OCI-LY3 (cell line): ENCODE data around the gene ABCB10.
"Not testable (repeated sequence)": the region's sequence is repeated elsewhere in the genome, so short reads cannot be mapped to it uniquely, and the experiment has no call there.

ENCODE experiments used
- H2AFZ ChIP-seq: fragments of 200-600, 300-600 bp; shearing (Covaris generic); 2 replicates; pipeline ENCODE4 v1.6.0; 2014; ENCODE audit warnings: antibody characterized with exemption, low read depth, low read length
- H3K27ac ChIP-seq: fragments of 200-600, 300-600 bp; sonication (generic); 2 replicates; pipeline ENCODE4 v1.5.1; 2014; ENCODE audit warnings: mild to moderate bottlenecking, low read length, moderate library complexity, mixed read lengths
- H3K27me3 ChIP-seq: fragments of 200-600, 300-600 bp; sonication (generic); 2 replicates; pipeline ENCODE4 v1.6.1; 2014; ENCODE audit warnings: low read depth, low read length, mixed read lengths
- H3K36me3 ChIP-seq: fragments of 200-600, 300-600 bp; sonication (generic); replicated peaks from 2 replicates; pipeline ENCODE3; 2014; ENCODE audit warnings: low read depth, low read length, mixed read lengths
- H3K4me1 ChIP-seq: fragments of 300-600, 200-600 bp; sonication (generic); 2 replicates; pipeline ENCODE4 v1.6.1; 2014; ENCODE audit warnings: low read length, mixed read lengths
- H3K4me2 ChIP-seq: fragments of 200-600, 300-600 bp; sonication (generic); 2 replicates; pipeline ENCODE4 v1.6.1; 2014; ENCODE audit warnings: low read length, mixed read lengths
- H3K4me3 ChIP-seq: fragments of 300-600, 200-600 bp; sonication (generic); 2 replicates; pipeline ENCODE4 v1.5.1; 2014; ENCODE audit warnings: antibody characterized with exemption, mild to moderate bottlenecking, low read length, moderate library complexity
- H3K79me2 ChIP-seq: fragments of 300-600, 200-600 bp; shearing (Covaris generic); 2 replicates; pipeline ENCODE4 v1.6.1; 2014; ENCODE audit warnings: mild to moderate bottlenecking, low read length, mixed read lengths
- H3K9ac ChIP-seq: fragments of 300-600, 200-600 bp; shearing (Covaris generic); 2 replicates; pipeline ENCODE4 v1.6.0; 2014; ENCODE audit warnings: mild to moderate bottlenecking, low read length, moderate library complexity
- H3K9me3 ChIP-seq: fragments of 200-600, 300-600 bp; shearing (Covaris generic); 2 replicates; pipeline ENCODE4 v1.6.1; 2014; ENCODE audit warnings: low read length, mixed read lengths; ENCODE audit not compliant: insufficient read depth
- H4K20me1 ChIP-seq: fragments of 200-600, 300-600 bp; sonication (generic); 2 replicates; pipeline ENCODE4 v1.6.1; 2016; ENCODE audit warnings: low read length, mixed read lengths; ENCODE audit not compliant: insufficient read depth
- CTCF ChIP-seq: fragments of 200-600, 300-600 bp; sonication (generic); IDR thresholded peaks from 2 replicates; pipeline ENCODE4 v1.5.1; 2014; ENCODE audit warnings: antibody characterized with exemption, low read length, low read depth
- EZH2phosphoT487 ChIP-seq: fragments of 200-600 bp; shearing (Covaris generic); IDR thresholded peaks from 2 replicates; pipeline ENCODE4 v1.6.1; 2018; ENCODE audit warnings: antibody characterized with exemption, mixed run types, low read depth

ABCB10 gene

GRCh38 chr1:229599218-229599954 is 40.9 kb upstream of the ABCB10 start:
- Histone ChIP-seq H3K79me2 (peaks cover 9% of the 10 kb centered on the region), H3K27me3 (no peaks in the 10 kb centered on the region), H3K4me3 (no peak overlapping the region), H2AFZ (no peak overlapping the region), H3K9me3 (no peaks in the 10 kb centered on the region), H4K20me1 (peaks cover 12% of the 10 kb centered on the region; the same call in 1 of the 2 replicates), H3K27ac (no peak overlapping the region), H3K4me1 (no peaks in the 10 kb centered on the region), H3K36me3 (peaks cover 48% of the 10 kb centered on the region), H3K9ac (no peak overlapping the region), H3K4me2 (no peak overlapping the region)
- TF ChIP-seq EZH2phosphoT487 (no peak), CTCF (no peak)

GRCh38 chr1:229597877-229598276 is 39.4 kb upstream of the ABCB10 start:
- peaks cover 12% of the 10 kb centered on the region; the same call in 1 of the 2 replicates for H4K20me1 ChIP-seq
- no peaks in the 10 kb centered on the region for H3K27me3 ChIP-seq
- H3K4me1 ChIP-seq, result no peaks in the 10 kb centered on the region
- H3K4me2 ChIP-seq, result no peak overlapping the region
- H3K79me2 ChIP-seq, result peaks cover 9% of the 10 kb centered on the region
- H3K9ac ChIP-seq, result no peak overlapping the region
- no peak for TF ChIP-seq EZH2phosphoT487
- TF ChIP-seq CTCF, result no peak
- H3K36me3 ChIP-seq, result peaks cover 52% of the 10 kb centered on the region
- H3K27ac ChIP-seq, result no peak overlapping the region
- H3K4me3 ChIP-seq, result no peak overlapping the region
- no peaks in the 10 kb centered on the region for H3K9me3 ChIP-seq
- H2AFZ ChIP-seq, result no peak overlapping the region

GRCh38 chr1:229596925-229597699 is 38.6 kb upstream of the ABCB10 start:
- TF ChIP-seq EZH2phosphoT487 (no peak), CTCF (no peak)
- peaks cover 12% of the 10 kb centered on the region; the same call in 1 of the 2 replicates for H4K20me1 ChIP-seq
- H3K36me3 ChIP-seq, result peaks cover 49% of the 10 kb centered on the region
- H3K79me2 ChIP-seq, result peaks cover 9% of the 10 kb centered on the region
- H3K9me3 ChIP-seq, result no peaks in the 10 kb centered on the region
- no peaks in the 10 kb centered on the region for H3K4me1 ChIP-seq
- H3K4me2 ChIP-seq, result no peak overlapping the region
- H3K27me3 ChIP-seq, result no peaks in the 10 kb centered on the region
- no peak overlapping the region for H3K4me3 ChIP-seq
- no peak overlapping the region for H3K27ac ChIP-seq
- no peak overlapping the region for H2AFZ ChIP-seq
- no peak overlapping the region for H3K9ac ChIP-seq

- not testable (repeated sequence) for H3K27ac ChIP-seq, H3K9me3 ChIP-seq, H3K9ac ChIP-seq, H3K4me3 ChIP-seq, H3K79me2 ChIP-seq, H2AFZ ChIP-seq, H3K4me2 ChIP-seq, H3K4me1 ChIP-seq, H3K27me3 ChIP-seq
- Histone ChIP-seq H4K20me1 (peaks cover 12% of the 10 kb centered on the region; the same call in 1 of the 2 replicates), H3K36me3 (peaks cover 40% of the 10 kb centered on the region)
These were observed 37.4 kb upstream of the ABCB10 start for GRCh38 chr1:229595876-229596275.
